Stimulated activated CD4-positive, alpha-beta T cell treated with anti-CD3 and anti-CD28 coated beads, Interleukin-15, amount 100 ng/mL, for 48 hours (primary cell): Measurements from ENCODE around the gene CENPQ.

Experiments
- DNase-seq, 2 donors: peaks; one replicate each; pipeline ENCODE4 v3.0.0-alpha.2; 2020; ENCODE audit warnings: low read depth in 2 of 2

The CENPQ gene

DNA sequence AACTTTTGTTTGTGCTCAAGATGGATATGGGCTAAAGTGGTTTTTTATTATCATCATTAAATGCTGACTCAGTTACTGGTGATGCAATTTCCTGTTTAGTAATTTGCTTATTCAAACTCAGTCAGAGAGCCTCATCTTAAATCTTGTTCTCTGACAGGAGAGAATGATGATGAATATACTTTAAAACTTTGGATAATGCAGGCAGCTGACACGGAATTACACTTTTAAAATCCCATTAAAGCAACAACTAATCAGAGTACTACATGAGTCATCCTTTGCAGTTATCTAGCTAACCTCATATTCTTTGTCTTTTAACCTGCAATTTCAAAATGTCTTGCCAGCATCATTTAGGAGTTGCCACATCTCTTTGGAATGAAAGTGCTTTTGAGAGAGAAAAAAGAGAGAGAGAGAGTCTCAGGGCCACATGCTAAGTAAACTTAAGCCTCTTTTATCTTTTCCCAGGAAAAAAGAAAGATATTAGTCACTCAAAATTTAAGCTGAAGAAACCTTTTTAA lies 78.1 kb downstream of the CENPQ start:
- no peak for DNase-seq

DNA sequence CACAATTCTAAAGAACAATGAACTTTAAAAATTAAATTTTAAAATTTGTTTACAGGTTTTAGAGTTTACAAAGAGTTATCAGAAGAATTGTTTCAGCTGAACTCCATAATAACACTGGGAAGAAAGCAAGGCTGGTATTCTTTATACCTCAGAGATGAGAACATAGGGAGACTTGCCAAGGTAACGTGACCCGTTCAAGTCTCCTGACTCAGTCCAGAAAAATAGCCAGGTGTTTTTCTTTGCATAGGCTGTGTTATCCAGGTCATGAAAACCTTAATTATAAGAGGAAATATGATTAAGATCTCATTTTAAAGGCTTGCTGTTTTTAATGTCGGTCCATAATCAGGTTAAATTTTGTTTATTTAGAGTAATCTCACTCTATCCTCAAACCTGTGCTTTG lies 78.8 kb downstream of the CENPQ start:
- no peak for DNase-seq
